ENCODE results near the gene KRTAP5-6.

The KRTAP5-6 gene, protein sequence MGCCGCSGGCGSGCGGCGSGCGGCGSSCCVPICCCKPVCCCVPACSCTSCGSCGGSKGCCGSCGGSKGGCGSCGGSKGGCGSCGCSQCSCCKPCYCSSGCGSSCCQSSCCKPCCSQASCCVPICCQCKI

DNA sequence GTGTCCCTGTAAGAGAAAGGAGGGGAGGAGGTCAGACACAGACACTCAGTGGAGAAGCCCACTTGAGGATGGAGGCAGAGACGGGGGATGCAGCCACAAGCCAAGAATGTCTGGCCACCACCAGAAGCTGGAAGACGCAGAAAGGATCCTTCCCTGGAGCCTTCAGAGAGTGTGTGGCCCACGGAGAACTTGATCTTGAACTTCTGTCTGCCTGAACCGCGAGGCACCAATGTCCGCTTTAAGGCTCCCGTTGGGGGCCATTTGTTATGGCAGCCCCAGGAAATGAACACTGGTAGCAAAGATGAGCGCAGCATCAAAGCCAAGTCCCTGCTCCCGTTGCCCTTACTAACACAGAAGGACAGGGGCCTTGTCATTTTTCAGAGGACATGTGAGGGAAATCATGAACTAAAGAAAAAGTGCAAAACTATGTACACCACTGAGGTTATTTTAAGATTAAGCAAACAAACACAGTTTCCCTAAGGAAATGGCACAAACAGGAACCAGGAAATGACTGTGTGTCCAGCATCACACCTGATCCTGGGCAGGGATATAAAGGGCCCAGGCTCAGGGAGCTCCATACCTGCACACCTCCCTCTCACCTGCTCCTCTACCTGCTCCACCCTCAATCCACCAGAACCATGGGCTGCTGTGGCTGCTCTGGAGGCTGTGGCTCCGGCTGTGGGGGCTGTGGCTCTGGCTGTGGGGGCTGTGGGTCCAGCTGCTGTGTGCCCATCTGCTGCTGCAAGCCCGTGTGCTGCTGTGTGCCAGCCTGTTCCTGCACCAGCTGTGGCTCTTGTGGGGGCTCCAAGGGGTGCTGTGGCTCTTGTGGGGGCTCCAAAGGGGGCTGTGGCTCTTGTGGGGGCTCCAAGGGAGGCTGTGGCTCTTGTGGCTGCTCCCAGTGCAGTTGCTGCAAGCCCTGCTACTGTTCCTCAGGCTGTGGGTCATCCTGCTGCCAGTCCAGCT is at the start of gene KRTAP5-6:
Gene KRTAP5-6 (plus strand): TSS at position 588 of the 963 bp plus-strand sequence. CDS start 51 bp downstream, at position 639.
- no peak for DNase-seq

DNA sequence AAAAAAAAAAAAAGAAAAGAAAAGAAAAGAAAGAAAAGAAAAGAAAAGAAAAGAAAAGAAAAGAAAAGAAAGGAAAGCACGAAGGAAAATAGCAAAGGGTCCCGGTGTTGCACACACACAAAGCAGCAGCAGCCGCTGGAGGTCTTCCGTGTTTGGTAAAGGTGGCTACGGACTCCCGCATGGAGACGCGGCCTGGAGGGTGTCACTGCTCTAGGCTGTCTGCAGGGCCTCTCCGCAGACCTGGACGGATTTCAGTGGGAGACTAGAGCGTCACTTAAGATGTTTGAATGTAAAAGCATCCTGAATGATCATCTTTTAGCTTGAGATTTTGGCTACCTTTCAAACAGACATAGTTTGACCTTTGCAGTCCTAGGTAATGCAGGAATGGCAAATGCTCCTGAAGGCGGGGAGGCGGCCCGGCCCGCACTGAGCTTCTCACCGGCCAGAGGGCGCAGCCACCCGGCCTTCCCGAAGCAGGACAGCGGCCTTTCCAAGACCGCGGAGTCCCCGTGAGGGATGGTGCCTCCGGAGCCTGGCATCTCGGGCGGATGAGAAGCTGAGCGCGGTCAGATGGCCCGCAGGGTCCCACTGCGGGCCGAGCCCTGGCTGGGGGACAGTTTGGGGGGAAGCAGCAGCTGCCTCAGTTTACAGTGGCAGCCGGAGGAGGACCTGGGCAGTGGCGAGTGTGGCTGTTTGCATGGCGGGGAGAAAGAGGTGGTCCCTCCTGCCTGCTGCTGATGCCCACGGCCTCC is 48.9 kb upstream of the KRTAP5-6 start:
- DNase-seq: no peak

DNA sequence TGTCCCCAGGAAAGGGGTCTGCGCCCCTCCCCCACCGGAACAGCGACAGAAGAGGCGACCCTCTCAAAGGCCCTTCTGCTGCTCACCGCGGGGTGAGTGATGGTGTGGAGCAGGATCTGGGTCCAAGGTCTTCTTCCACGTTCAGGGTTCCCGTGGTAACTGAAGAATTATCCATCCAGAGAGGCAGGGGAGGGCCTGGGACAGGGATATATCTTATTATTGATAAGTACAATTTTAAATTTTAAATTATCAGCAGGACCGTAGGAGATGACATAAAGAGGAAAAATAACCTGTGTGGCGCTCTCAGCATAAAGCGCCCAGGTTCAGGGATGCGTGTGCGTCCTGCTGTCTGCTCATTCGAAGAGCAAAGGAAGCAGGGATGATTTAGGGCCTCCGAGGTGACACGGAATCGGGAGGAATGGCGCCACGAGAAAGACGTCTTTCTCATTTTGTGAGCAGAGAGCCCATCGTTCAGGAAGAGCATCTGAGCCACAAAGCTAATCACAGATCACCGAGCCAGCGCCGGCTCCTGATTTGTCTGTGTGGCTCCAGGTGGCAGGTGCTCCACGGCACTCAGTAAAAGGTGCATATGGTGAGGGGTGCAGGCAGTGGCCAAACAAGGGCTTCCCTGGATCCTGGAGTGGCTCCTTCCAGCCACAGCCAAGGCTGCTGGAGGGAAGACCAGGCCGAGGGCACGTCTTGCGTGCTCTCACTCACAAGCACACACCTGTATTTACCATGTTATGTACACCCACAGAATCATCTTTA is 48.2 kb upstream of the KRTAP5-6 start:
- no peak for DNase-seq

DNA sequence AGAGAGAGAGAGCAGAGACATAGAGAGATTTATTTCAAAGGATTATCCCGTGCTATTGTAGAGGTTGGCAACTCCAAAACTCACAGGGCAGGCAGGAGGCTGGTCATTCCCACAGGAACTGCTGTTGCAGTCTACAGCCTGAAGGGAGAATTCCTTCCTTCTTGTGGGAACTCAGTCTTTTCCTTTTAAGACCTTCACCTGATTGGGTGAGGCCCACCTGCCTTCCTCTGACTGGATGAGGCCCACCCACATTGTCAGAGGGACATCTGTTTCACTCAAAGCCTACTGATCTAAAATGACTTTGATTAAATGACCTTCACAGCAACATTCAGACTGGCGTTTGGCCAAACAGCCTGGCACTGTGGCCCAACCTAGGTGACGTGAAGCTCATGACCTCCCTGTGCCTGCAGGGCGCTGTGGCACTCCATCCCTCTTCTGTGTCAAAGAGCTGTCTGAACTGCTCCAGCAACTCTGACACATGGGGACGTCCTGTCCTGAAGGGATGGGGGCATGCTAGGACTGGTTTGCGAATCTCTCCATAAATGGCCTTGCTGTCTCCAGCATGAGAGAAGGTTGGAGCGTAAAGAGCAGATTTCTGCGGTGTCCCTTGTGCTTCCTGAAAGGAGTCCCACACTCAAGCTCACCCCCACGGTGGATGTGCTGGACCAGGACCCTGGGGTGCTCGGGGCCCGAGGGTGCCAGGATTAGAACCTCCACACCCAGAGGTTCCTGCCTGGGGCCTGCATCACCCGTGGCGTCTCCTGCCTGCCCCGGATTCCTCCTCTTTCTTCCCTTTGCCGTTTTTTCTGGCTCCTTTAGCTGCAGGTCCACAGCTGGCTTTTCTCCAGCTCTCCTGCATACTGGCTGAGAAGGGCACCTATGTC is 46.7 kb upstream of the KRTAP5-6 start:
- no peak for DNase-seq

GRCh38 chr11:1650918-1651262 is 46.1 kb upstream of the KRTAP5-6 start:
- DNase-seq: no peak

DNA sequence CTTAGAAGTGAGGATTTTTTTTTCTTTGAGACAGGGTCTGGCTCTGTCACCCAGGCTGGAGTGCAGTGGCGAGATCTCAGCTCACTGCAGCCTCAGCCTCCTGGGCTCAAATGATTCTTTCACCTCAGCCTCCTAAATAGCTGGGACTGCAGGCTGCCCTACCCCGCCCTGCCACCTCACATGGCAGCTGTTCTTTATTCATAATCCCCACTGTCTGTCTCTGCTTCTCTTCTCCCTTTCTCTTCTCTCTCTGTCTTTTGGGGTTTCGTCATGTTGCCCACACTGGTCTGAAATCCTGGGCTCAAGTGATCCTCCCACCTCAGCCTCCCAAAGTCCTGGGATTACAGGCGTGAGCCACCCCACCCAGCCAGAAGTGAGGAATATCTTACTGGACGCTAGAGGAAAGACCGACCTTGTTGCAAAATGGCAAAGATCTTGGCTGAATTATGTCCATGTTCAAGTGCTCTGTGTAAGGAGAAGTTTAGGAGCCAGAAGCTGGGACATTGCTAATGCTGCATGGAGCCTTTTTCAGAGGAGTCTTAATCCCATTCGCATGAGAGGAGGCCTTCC is 45.5 kb upstream of the KRTAP5-6 start:
- no peak for DNase-seq

GRCh38 chr11:1652026-1652425 is 45.0 kb upstream of the KRTAP5-6 start:
- no peak for DNase-seq

DNA sequence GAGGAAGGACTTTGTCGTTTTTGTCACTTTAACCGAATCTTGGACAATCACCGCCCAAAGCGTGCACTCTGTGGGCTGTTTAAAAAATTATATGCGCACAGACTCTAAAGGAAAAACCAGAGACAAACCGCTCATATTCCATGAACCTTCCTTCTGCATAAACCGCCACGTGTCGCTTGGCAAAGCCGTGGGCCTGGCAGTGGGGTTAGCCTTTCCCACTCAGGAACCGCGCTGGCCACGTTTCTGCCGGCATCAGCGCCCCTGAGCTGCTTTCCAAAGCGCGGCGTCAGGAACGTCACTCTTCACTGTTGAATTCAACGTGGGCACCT is 44.6 kb upstream of the KRTAP5-6 start:
- DNase-seq: no peak

GRCh38 chr11:1652771-1653540 is 44.0 kb upstream of the KRTAP5-6 start:
- no peak for DNase-seq

DNA sequence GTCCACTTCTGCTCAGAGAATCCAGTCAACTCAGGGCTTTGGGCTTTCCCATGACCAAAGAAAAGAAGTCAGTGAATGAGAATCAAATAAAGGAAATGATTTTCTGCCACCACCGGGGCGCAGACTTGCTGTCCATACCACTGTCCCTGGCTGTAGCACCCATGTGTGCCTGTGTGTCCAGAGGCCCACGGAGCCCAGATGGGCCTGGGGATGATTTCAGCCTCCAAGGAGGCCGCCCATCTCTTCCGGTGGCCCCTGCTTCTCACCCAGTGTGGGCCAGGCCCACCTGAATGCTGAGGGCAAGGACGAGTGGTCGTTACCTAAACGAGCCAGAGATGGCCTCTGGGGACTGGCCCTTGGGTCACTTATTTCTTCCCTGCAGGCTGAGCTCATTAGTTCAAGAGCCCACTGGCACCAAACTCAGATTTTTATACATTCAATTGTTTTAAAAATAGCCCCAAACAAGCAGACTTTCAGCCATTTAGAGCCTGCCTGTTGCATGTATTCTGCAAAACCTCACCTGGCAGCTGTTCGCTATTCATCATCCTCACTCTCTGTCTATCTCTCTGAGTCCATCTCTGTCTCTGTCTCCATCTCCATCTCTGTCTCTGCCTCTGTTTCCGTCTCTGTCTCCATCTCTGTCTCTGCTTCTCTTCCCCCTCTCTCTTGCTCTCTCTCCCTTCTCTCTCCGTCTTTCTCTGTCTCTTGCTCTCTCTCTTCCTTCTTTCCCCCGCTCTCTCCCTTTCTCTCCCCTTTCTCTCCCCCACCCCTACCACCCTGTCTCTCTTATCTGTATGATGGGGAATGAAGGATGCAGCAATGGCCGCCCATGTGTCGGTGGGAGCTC is 43.2 kb upstream of the KRTAP5-6 start:
- DNase-seq: no peak

- no peak for DNase-seq
Observed at GRCh38 chr11:1654388-1655167, 42.4 kb upstream of the KRTAP5-6 start.

DNA sequence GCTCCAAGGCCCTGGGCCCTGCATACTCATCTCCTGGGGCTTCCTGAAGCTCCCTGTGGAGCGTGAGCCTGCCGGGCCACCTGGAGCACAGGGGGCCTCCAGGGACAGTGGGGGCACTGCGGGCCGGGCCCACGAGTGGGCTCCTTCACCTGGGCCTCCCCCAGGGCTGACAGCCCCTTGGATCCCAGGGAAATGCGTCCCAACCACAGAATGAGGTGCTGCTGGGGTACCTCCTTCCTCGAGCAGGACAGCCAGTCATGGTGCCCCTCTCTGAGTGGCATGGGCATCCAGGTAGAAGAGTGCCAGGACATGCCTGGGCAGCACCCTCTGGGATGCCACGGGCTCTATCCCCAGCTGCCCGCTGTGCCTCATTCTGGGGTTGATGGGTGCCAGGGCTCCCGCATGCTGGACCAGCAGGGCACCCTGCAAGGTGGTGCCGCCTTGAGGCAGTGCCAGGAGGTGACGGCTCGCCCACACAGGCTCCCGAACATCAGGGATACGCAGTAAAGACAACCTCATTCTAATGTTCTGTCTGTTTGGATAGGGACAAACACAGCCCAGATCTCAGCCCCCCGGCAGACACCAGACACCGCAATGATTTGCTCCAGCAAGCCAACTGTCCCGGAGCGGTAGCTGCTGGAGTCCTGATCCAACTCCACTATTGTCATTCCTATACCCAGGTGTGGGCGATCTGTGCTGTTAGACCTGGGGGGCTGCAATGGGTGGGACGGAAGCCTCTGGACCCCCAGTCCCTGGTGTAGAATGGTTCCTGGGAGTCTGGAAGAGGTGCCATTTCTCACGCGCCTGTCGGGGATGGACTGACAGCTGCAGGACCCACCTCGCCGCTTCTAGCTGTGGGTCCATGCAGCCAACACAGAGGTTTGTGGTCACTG is 41.6 kb upstream of the KRTAP5-6 start:
- DNase-seq: no peak

DNA sequence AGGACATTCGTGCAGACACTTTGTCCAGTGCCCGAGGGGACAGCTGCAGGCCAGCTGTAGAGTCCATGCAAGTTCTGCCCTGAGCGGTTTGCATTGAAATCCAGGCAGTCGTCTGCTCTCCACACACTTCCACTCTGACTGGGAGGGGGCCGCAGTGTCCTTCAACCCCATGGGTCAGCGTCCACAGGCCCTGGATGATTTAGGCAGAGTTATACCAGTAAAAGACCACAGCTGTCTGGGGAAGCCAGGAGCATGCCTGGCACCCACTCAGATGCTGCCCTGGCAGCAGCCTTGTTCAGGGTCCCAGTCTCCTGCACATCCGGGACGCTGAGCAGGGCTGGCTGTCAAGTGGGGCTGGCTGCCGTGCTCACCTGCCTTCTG is 40.9 kb upstream of the KRTAP5-6 start:
- no peak for DNase-seq

DNA sequence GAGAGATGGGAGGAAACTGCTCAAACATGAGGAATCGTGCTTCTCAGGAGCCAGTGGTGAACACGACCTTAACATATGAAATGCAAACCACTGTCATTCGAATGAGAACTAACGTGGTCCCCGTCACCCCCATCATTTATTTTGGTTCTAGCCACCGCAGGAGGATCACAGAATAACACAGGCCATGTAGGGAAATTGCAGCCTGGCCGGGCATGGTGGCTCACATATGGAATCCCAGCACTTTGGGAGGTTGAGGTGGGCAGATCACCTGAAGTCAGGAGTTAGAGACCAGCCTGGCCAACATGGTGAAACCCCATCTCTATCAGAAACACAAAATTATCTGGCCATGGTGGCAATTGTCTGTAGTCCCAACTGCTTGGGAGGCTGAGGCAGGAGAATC is 40.3 kb upstream of the KRTAP5-6 start:
- DNase-seq: no peak

DNA sequence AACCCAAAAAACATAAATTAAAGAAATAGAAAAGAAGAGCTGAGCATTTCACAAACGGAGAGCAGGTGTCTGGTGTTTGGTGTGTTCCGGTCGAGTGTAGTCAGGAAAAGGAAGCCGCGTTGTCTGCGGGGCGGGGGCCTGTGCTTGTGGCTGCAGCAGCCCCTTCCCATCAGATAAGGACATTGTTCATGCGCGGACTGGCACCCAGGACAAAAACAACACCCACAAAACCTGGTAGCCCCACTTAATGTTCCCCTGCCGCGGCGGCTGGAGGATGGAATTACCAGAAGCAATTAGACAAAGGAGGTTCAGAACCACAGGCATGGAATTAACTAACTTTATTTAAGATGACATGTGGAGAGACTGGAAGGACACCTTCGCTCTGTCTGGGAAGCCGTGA is 37.5 kb upstream of the KRTAP5-6 start:
- no peak for DNase-seq

GRCh38 chr11:1660111-1660867 is 36.7 kb upstream of the KRTAP5-6 start:
- DNase-seq: no peak
